ENCODE data around the gene FAM120C.

- no peak for TF ChIP-seq CTCF (IDR thresholded peaks at IDR 0.05; ENCODE audit: insufficient read depth, low read length, poor library complexity, severe bottlenecking)
- no peak for TF ChIP-seq EZH2phosphoT487 (conservative IDR thresholded peaks at IDR 0.05; ENCODE audit: low read length)
Measured at GRCh38 chrX:54029529-54030143, 153.4 kb downstream of the FAM120C start.
